Activated gamma-delta T cell treated with anti-CD3 and anti-CD28 coated beads, Interleukin-2, amount 50 U/mL, for 16 hours (primary cell): ENCODE results near the gene LMTK2.
"Not testable (repeated sequence)": the region's sequence is repeated elsewhere in the genome, so short reads cannot be mapped to it uniquely, and the experiment has no call there.

Source experiments
- DNase-seq: peaks from one replicate; pipeline ENCODE4 v3.0.0-alpha.2; 2020; ENCODE audit warnings: low read depth

Gene LMTK2

GRCh38 chr7:98217623-98218582, 111.2 kb downstream of the LMTK2 start:
- no peak for DNase-seq

- not testable (repeated sequence) for DNase-seq
Measured at GRCh38 chr7:98219382-98219781, 112.7 kb downstream of the LMTK2 start.

GRCh38 chr7:98221611-98222532, 115.2 kb downstream of the LMTK2 start:
- DNase-seq = no peak

GRCh38 chr7:98222533-98223195, 116.0 kb downstream of the LMTK2 start:
- DNase-seq = no peak

- DNase-seq = no peak
Measured at GRCh38 chr7:98223351-98223897, 116.8 kb downstream of the LMTK2 start.

GRCh38 chr7:98223898-98224700, 117.4 kb downstream of the LMTK2 start:
- DNase-seq = no peak

GRCh38 chr7:98224701-98225181, 118.1 kb downstream of the LMTK2 start:
- no peak for DNase-seq

- no peak for DNase-seq
Measured at GRCh38 chr7:98225913-98226614, 119.4 kb downstream of the LMTK2 start.

GRCh38 chr7:98227939-98228338, 121.3 kb downstream of the LMTK2 start:
- no peak for DNase-seq

- DNase-seq = no peak
Measured at GRCh38 chr7:98228801-98229200, 122.1 kb downstream of the LMTK2 start.

GRCh38 chr7:98229441-98229840, 122.8 kb downstream of the LMTK2 start:
- no peak for DNase-seq

GRCh38 chr7:98229991-98230745, 123.5 kb downstream of the LMTK2 start:
- no peak for DNase-seq

GRCh38 chr7:98230746-98231471, 124.2 kb downstream of the LMTK2 start:
- no peak for DNase-seq

GRCh38 chr7:98231493-98232262, 125.0 kb downstream of the LMTK2 start:
- DNase-seq = no peak

- no peak for DNase-seq
Measured at GRCh38 chr7:98232263-98232585, 125.6 kb downstream of the LMTK2 start.

- DNase-seq = no peak
Measured at GRCh38 chr7:98232799-98233198, 126.1 kb downstream of the LMTK2 start.

GRCh38 chr7:98233219-98234070, 126.8 kb downstream of the LMTK2 start:
- no peak for DNase-seq
